Neural cell (in vitro differentiated cells): ENCODE results near the gene HMBS. TPM values are rescaled to one million over a fixed set of nuclear protein-coding genes. Genes with fewer than 3 reads are reported as not detected.

Source experiments
- H2AFZ ChIP-seq: fragments of 200-600, 300-800 bp; sonication (generic), shearing (Covaris generic); 2 replicates; pipeline ENCODE4 v1.6.0; 2014; ENCODE audit warnings: low read depth, mild to moderate bottlenecking, antibody characterized with exemption, low read length, moderate library complexity
- H3F3A ChIP-seq: fragments of 200-600 bp; shearing (Covaris generic); 2 replicates; pipeline ENCODE4 v1.6.1; 2016; ENCODE audit warnings: mild to moderate bottlenecking, moderate library complexity, mixed read lengths, antibody characterized with exemption, low read length; ENCODE audit not compliant: insufficient read depth, poor library complexity, severe bottlenecking
- H3K27ac ChIP-seq: fragments of 200-600, 300-800 bp; sonication (generic), shearing (Covaris generic); 2 replicates; pipeline ENCODE4 v1.5.1; 2014; ENCODE audit warnings: mild to moderate bottlenecking, low read length, moderate library complexity
- H3K27me3 ChIP-seq: fragments of 300-800, 200-600 bp; sonication (generic), shearing (Covaris generic); 2 replicates; pipeline ENCODE4 v1.6.0; 2014; ENCODE audit warnings: mild to moderate bottlenecking, low read depth, low read length, moderate library complexity; ENCODE audit not compliant: insufficient read depth
- H3K36me3 ChIP-seq: fragments of 300-800, 200-600 bp; sonication (generic), shearing (Covaris generic); 2 replicates; pipeline ENCODE4 v1.5.1; 2014; ENCODE audit warnings: mild to moderate bottlenecking, antibody characterized with exemption, low read length, moderate library complexity; ENCODE audit not compliant: insufficient read depth
- H3K4me2 ChIP-seq: fragments of 300-800, 200-600 bp; sonication (generic), shearing (Covaris generic); 2 replicates; pipeline ENCODE4 v1.6.0; 2014; ENCODE audit warnings: mild to moderate bottlenecking, low read length
- H3K4me3 ChIP-seq: fragments of 300-800, 200-600 bp; sonication (generic), shearing (Covaris generic); 2 replicates; pipeline ENCODE4 v1.5.1; 2014; ENCODE audit warnings: mild to moderate bottlenecking, low read length, moderate library complexity
- H3K79me2 ChIP-seq: fragments of 200-600 bp; shearing (Covaris generic); replicated peaks from 2 replicates; pipeline ENCODE4 v1.6.0; 2014; ENCODE audit warnings: mild to moderate bottlenecking, low read length, moderate library complexity; ENCODE audit not compliant: insufficient read depth
- H3K9ac ChIP-seq: fragments of 300-800, 200-600 bp; sonication (generic), shearing (Covaris generic); 2 replicates; pipeline ENCODE4 v1.6.1; 2016; ENCODE audit warnings: mild to moderate bottlenecking, low read length, mixed read lengths
- H3K9me2 ChIP-seq: fragments of 200-600 bp; shearing (Covaris generic); 2 replicates; pipeline ENCODE4 v1.6.1; 2016; ENCODE audit warnings: mild to moderate bottlenecking, low read length, mixed read lengths; ENCODE audit not compliant: insufficient read depth
- H3K9me3 ChIP-seq: fragments of 200-600, 300-800 bp; sonication (generic), shearing (Covaris generic); 2 replicates; pipeline ENCODE4 v1.6.1; 2016; ENCODE audit warnings: mild to moderate bottlenecking, mixed run types, low read length, moderate library complexity, mixed read lengths
- H4K20me1 ChIP-seq: fragments of 200-600 bp; shearing (Covaris generic); 2 replicates; pipeline ENCODE4 v1.6.1; 2016; ENCODE audit warnings: mild to moderate bottlenecking, mixed run types; ENCODE audit not compliant: insufficient read depth
- EP300 ChIP-seq: fragments of 450-650 bp; conservative IDR thresholded peaks from 2 replicates; pipeline ENCODE4 v1.6.1; 2014; ENCODE audit warnings: antibody characterized with exemption, mild to moderate bottlenecking, moderate library complexity; ENCODE audit not compliant: poor library complexity, severe bottlenecking
- EZH2 ChIP-seq: fragments of 200-600, 300-800 bp; shearing (Covaris generic), sonication (generic); IDR thresholded peaks from 2 replicates; pipeline ENCODE4 v1.6.1; 2014; ENCODE audit warnings: antibody characterized with exemption, low read length, borderline replicate concordance, mild to moderate bottlenecking; ENCODE audit not compliant: insufficient read depth, poor library complexity, severe bottlenecking
- MXI1 ChIP-seq: fragments of 450-650 bp; conservative IDR thresholded peaks from 2 replicates; pipeline ENCODE4 v1.6.1; 2014; ENCODE audit warnings: antibody characterized with exemption, mild to moderate bottlenecking; ENCODE audit not compliant: poor library complexity, severe bottlenecking
- POLR2AphosphoS5 ChIP-seq: IDR thresholded peaks from 2 replicates; pipeline ENCODE4 v1.6.1; 2012
- RAD21 ChIP-seq: fragments of 450-650 bp; conservative IDR thresholded peaks from 2 replicates; pipeline ENCODE4 v1.6.1; 2014; ENCODE audit warnings: antibody characterized with exemption, mild to moderate bottlenecking, moderate library complexity
- SMC3 ChIP-seq: fragments of 450-650 bp; conservative IDR thresholded peaks from 2 replicates; pipeline ENCODE4 v1.6.1; 2014; ENCODE audit warnings: antibody characterized with exemption, mild to moderate bottlenecking, moderate library complexity; ENCODE audit not compliant: poor library complexity
- TAF1 ChIP-seq: IDR thresholded peaks from 2 replicates; pipeline ENCODE4 v1.6.1; 2012; ENCODE audit warnings: low read depth
- polyA plus RNA-seq: library from polyadenylated mRNA; depleted of rRNA; stranded (reverse); fragments of >200 nt; gene quantifications from 2 replicates; pipeline ENCODE4 v1.2.3, GENCODE V29; 2014
- TF ChIP-seq, protein P1 (sequence below): IDR thresholded peaks from 2 replicates; pipeline ENCODE4 v1.6.1; 2012; ENCODE audit warnings: borderline replicate concordance
- TF ChIP-seq, protein P2 (sequence below): fragments of 450-650 bp; IDR thresholded peaks from 2 replicates; pipeline ENCODE4 v1.5.1; 2014; ENCODE audit warnings: antibody characterized with exemption, mild to moderate bottlenecking, moderate library complexity; ENCODE audit not compliant: poor library complexity, severe bottlenecking

HMBS gene
- polyA plus RNA-seq, 1 donor from 2014 or later: 15.9 TPM

DNA sequence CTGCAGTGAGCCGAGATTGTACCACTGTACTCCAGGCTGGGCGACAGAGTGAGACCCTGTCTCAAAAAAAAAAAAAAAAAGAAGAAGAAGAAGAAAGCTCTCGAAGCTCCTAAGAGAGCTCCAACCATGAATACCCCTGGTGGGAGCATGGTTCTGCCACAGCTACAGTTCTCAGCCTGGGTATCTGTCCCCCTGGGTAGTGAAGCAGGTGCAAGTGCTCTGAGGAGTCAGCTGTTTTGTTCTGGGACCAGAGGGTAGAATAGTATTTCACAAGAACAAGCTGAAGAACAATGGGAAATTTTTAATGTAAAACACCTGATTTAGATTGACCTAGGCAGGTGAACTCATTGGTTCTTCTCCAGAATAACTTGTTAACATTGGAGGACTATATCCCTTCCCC lies 23.4 kb upstream of the HMBS start:
- H3K27me3 ChIP-seq: no peaks in the 10 kb centered on the region
- no peak overlapping the region for H3K4me2 ChIP-seq
- no peaks in the 10 kb centered on the region for H3K36me3 ChIP-seq
- no peaks in the 10 kb centered on the region for H4K20me1 ChIP-seq
- no peaks in the 10 kb centered on the region for H3F3A ChIP-seq
- TF ChIP-seq MXI1 (no peak), SMC3 (no peak), RAD21 (no peak), EP300 (no peak), EZH2 (no peak), POLR2AphosphoS5 (no peak), TAF1 (no peak)
- TF ChIP-seq, protein P1, sequence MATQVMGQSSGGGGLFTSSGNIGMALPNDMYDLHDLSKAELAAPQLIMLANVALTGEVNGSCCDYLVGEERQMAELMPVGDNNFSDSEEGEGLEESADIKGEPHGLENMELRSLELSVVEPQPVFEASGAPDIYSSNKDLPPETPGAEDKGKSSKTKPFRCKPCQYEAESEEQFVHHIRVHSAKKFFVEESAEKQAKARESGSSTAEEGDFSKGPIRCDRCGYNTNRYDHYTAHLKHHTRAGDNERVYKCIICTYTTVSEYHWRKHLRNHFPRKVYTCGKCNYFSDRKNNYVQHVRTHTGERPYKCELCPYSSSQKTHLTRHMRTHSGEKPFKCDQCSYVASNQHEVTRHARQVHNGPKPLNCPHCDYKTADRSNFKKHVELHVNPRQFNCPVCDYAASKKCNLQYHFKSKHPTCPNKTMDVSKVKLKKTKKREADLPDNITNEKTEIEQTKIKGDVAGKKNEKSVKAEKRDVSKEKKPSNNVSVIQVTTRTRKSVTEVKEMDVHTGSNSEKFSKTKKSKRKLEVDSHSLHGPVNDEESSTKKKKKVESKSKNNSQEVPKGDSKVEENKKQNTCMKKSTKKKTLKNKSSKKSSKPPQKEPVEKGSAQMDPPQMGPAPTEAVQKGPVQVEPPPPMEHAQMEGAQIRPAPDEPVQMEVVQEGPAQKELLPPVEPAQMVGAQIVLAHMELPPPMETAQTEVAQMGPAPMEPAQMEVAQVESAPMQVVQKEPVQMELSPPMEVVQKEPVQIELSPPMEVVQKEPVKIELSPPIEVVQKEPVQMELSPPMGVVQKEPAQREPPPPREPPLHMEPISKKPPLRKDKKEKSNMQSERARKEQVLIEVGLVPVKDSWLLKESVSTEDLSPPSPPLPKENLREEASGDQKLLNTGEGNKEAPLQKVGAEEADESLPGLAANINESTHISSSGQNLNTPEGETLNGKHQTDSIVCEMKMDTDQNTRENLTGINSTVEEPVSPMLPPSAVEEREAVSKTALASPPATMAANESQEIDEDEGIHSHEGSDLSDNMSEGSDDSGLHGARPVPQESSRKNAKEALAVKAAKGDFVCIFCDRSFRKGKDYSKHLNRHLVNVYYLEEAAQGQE: no peak
- TF ChIP-seq, protein P2, sequence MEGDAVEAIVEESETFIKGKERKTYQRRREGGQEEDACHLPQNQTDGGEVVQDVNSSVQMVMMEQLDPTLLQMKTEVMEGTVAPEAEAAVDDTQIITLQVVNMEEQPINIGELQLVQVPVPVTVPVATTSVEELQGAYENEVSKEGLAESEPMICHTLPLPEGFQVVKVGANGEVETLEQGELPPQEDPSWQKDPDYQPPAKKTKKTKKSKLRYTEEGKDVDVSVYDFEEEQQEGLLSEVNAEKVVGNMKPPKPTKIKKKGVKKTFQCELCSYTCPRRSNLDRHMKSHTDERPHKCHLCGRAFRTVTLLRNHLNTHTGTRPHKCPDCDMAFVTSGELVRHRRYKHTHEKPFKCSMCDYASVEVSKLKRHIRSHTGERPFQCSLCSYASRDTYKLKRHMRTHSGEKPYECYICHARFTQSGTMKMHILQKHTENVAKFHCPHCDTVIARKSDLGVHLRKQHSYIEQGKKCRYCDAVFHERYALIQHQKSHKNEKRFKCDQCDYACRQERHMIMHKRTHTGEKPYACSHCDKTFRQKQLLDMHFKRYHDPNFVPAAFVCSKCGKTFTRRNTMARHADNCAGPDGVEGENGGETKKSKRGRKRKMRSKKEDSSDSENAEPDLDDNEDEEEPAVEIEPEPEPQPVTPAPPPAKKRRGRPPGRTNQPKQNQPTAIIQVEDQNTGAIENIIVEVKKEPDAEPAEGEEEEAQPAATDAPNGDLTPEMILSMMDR: no peak
- no peak overlapping the region for H2AFZ ChIP-seq
- H3K27ac ChIP-seq: no peak overlapping the region
- H3K9ac ChIP-seq: no peak overlapping the region
- peaks cover 2% of the 10 kb centered on the region for H3K79me2 ChIP-seq
- H3K4me3 ChIP-seq: no peak overlapping the region
- H3K9me3 ChIP-seq: no peaks in the 10 kb centered on the region
- no peaks in the 10 kb centered on the region for H3K9me2 ChIP-seq

DNA sequence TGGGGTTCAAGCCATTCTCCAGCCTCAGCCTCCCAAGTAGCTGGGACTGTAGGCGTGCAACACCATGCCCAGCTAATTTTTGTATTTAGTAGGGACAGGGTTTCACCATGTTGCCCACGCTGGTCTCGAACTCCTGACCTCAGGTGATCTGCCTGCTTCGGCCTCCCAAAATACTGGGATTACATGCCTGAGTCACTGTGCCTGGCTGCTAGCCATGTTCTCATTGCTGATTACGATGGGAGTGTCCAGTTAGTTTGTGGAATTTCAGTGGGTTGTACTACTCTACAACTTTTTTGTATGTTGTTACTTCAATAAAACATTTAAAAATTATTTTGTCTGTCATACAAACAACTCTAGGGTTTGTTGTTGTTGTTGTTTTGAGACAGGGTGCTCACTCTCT lies 21.9 kb upstream of the HMBS start:
- Histone ChIP-seq H3K27ac (no peak overlapping the region), H3F3A (no peaks in the 10 kb centered on the region), H3K9me2 (no peaks in the 10 kb centered on the region), H4K20me1 (no peaks in the 10 kb centered on the region), H2AFZ (no peak overlapping the region), H3K4me3 (no peak overlapping the region), H3K4me2 (no peak overlapping the region), H3K27me3 (no peaks in the 10 kb centered on the region), H3K9me3 (no peaks in the 10 kb centered on the region), H3K36me3 (no peaks in the 10 kb centered on the region), H3K79me2 (peaks cover 8% of the 10 kb centered on the region), H3K9ac (no peak overlapping the region)
- TF ChIP-seq EP300 (no peak), MXI1 (no peak), SMC3 (no peak), RAD21 (no peak), EZH2 (no peak), TAF1 (no peak), POLR2AphosphoS5 (no peak)
- TF ChIP-seq, protein P2: no peak
- TF ChIP-seq, protein P1: no peak
